Gastrocnemius medialis (tissue), 4 donors: ENCODE data around the gene ARHGAP27.

Experiments used
- CTCF ChIP-seq, 5 experiments: fragments of 450-650 bp in 3 of 5; fragments of 200-600 bp in 2 of 5; sonication (generic) in 2 of 5; IDR thresholded peaks in 4 of 5; conservative IDR thresholded peaks in 1 of 5; 1 replicate in 4 of 5; 2 replicates in 1 of 5; pipeline ENCODE4 v1.5.1; 2016 to 2019; ENCODE audit warnings: antibody characterized with exemption in 5 of 5, mild to moderate bottlenecking in 3 of 5, moderate library complexity in 3 of 5
- POLR2A ChIP-seq, 2 donors: fragments of 450-650 bp; IDR thresholded peaks; one replicate each; pipeline ENCODE4 v1.6.1; 2017; ENCODE audit warnings: antibody characterized with exemption in 2 of 2, mild to moderate bottlenecking in 2 of 2, moderate library complexity in 2 of 2

GRCh38 chr17:45391291-45391690, 41.4 kb downstream of the ARHGAP27 start:
- no peak for TF ChIP-seq CTCF (IDR thresholded peaks at IDR 0.05 in 4 of 5, conservative IDR thresholded peaks at IDR 0.05 in 1 of 5)
- no peak for TF ChIP-seq POLR2A (IDR thresholded peaks at IDR 0.05)
